Measurements from ENCODE around the gene COL10A1.

DNA sequence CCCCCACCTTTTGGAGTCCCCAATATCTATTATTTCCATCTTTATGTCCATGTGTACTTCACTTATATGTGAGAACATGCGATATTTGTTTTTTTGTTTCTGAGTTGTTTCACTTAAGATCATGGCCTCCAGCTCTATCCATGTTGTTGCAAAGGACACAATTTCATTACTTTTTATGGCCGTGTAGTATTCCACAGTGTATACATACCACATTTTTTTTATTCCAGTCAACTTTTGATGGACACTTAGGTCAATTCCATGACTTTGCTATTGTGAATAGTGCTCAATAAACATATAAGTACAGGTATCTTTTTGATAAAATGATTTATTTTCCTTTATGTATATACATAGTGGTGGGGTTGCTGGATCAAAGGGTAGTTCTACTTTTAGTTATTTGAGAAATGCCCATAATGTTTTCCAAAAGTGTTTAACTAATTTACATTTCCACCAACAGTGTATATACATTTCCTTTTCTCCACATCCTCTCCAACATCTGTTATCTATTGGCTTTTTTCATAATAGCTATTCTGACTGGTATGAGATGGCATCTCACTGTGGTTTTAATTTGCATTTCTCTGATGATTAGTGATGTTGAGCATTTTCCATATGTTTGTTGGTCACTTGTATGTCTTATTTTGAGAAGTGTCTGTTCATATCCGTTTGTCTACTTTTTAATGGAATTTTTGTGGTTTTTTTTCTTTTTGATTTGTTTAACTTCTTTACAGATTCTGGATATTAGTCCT, 34.0 kb upstream of the COL10A1 start:
- TF ChIP-seq, protein P1, sequence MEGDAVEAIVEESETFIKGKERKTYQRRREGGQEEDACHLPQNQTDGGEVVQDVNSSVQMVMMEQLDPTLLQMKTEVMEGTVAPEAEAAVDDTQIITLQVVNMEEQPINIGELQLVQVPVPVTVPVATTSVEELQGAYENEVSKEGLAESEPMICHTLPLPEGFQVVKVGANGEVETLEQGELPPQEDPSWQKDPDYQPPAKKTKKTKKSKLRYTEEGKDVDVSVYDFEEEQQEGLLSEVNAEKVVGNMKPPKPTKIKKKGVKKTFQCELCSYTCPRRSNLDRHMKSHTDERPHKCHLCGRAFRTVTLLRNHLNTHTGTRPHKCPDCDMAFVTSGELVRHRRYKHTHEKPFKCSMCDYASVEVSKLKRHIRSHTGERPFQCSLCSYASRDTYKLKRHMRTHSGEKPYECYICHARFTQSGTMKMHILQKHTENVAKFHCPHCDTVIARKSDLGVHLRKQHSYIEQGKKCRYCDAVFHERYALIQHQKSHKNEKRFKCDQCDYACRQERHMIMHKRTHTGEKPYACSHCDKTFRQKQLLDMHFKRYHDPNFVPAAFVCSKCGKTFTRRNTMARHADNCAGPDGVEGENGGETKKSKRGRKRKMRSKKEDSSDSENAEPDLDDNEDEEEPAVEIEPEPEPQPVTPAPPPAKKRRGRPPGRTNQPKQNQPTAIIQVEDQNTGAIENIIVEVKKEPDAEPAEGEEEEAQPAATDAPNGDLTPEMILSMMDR (IDR thresholded peaks at IDR 0.05; ENCODE audit: low read depth, low read length, poor library complexity, severe bottlenecking): no peak
- TF ChIP-seq EZH2phosphoT487 (IDR thresholded peaks at IDR 0.05; ENCODE audit: borderline replicate concordance, low read length): no peak
